GM21619 (cell line): ENCODE measurements around the gene ZNF605.
"Not testable (repeated sequence)": the region's sequence is repeated elsewhere in the genome, so short reads cannot be mapped to it uniquely, and the experiment has no call there.

Experiments
- ATAC-seq: cut with Tn5 transposase; IDR thresholded peaks from one replicate; pipeline ENCODE4 v1.9.1; 2021; ENCODE audit not compliant: unreplicated experiment

Gene ZNF605

GRCh38 chr12:132949936-132950837, 5.9 kb downstream of the ZNF605 start:
- ATAC-seq = no peak

GRCh38 chr12:132948146-132949066, 7.7 kb downstream of the ZNF605 start:
- no peak for ATAC-seq

- no peak for ATAC-seq
Measured at GRCh38 chr12:132946246-132946820, 9.8 kb downstream of the ZNF605 start.

- ATAC-seq = no peak
Measured at GRCh38 chr12:132945806-132946205, 10.3 kb downstream of the ZNF605 start.

GRCh38 chr12:132942611-132943010, 13.5 kb downstream of the ZNF605 start:
- no peak for ATAC-seq

- no peak for ATAC-seq
Measured at GRCh38 chr12:132941336-132941954, 14.7 kb downstream of the ZNF605 start.

GRCh38 chr12:132940071-132940719, 15.9 kb downstream of the ZNF605 start:
- ATAC-seq = no peak

GRCh38 chr12:132938807-132939206, 17.3 kb downstream of the ZNF605 start:
- not testable (repeated sequence) for ATAC-seq

- ATAC-seq = no peak
Measured at GRCh38 chr12:132937476-132937875, 18.6 kb downstream of the ZNF605 start.

- ATAC-seq = not testable (repeated sequence)
Measured at GRCh38 chr12:132936921-132937320, 19.2 kb downstream of the ZNF605 start.

GRCh38 chr12:132936163-132936562, 19.9 kb downstream of the ZNF605 start:
- no peak for ATAC-seq

- ATAC-seq = no peak
Measured at GRCh38 chr12:132926415-132926833, 29.7 kb downstream of the ZNF605 start.

GRCh38 chr12:132925597-132926414, 30.3 kb downstream of the ZNF605 start:
- no peak for ATAC-seq

GRCh38 chr12:132924356-132924755, 31.8 kb downstream of the ZNF605 start:
- no peak for ATAC-seq

GRCh38 chr12:132923356-132923909, 32.7 kb downstream of the ZNF605 start:
- no peak for ATAC-seq

- ATAC-seq = no peak
Measured at GRCh38 chr12:132922676-132923075, 33.4 kb downstream of the ZNF605 start.

GRCh38 chr12:132921685-132922084, 34.4 kb downstream of the ZNF605 start:
- no peak for ATAC-seq

GRCh38 chr12:132918680-132919079, 37.4 kb downstream of the ZNF605 start:
- ATAC-seq = no peak

- no peak for ATAC-seq
Measured at GRCh38 chr12:132909030-132909368, 47.1 kb downstream of the ZNF605 start.
